AG04449 (cell line): Measurements from ENCODE around the gene SV2A.
"Not testable (repeated sequence)": the region's sequence is repeated elsewhere in the genome, so short reads cannot be mapped to it uniquely, and the experiment has no call there.

ENCODE experiments used
- CTCF ChIA-PET: fragments of 350-600 bp; formaldehyde crosslinking; extraction: SDS; loops from one replicate; lab custom pipeline; 2021; ENCODE audit warnings: antibody characterized with exemption; lab: Yijun Ruan, JAX
- POLR2A ChIA-PET: fragments of 400-600, 350-600 bp; formaldehyde crosslinking; extraction: SDS; loops from one replicate; lab custom pipeline; 2020; ENCODE audit warnings: antibody characterized with exemption, inconsistent platforms; lab: Yijun Ruan, JAX
- DNase-seq: peaks from one replicate; pipeline ENCODE4 v3.0.0-alpha.2; 2010; ENCODE audit warnings: low read depth, low spot score
- H3K4me3 ChIP-seq: 2 replicates; pipeline ENCODE4 v1.5.1; 2011; ENCODE audit warnings: low read depth, mild to moderate bottlenecking, control low read depth, low read length
- TF ChIP-seq, protein P1 (sequence below): IDR thresholded peaks from one replicate; pipeline ENCODE4 v1.5.1; 2011; ENCODE audit warnings: mild to moderate bottlenecking, moderate library complexity, low read length, control low read depth, inconsistent platforms; ENCODE audit not compliant: insufficient read depth; ENCODE audit errors: missing control alignments

The SV2A gene

DNA sequence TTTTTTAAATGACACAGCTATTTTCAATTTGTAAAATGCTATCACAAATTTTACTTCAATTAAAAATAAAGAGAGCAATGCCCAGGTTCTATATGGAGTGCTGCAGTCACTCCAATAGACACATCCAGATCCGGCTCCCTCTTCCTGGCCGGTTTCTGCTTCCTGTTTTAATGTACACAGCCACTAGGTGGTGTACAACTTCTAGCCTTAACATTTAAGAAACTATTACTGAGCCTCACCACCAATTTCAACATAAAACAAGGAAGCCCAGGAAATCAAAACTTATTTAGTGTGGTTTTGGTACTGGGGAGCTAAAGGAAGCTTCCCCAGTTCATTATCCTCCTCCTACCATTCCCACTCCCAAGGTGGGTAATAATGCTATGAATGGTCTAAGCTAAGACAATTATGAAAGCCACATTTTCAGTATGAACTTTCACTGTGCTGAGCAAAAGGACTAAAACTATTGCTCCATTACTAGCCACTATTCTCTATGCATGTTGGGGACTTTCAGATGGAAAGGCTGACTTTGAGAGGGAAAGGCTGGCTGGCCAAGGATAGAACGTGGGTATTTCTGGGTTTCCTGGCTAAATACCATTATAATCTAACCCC, 44.5 kb upstream of the SV2A start:
- DNase-seq, result peak; percentile 41
- TF ChIP-seq, protein P1, sequence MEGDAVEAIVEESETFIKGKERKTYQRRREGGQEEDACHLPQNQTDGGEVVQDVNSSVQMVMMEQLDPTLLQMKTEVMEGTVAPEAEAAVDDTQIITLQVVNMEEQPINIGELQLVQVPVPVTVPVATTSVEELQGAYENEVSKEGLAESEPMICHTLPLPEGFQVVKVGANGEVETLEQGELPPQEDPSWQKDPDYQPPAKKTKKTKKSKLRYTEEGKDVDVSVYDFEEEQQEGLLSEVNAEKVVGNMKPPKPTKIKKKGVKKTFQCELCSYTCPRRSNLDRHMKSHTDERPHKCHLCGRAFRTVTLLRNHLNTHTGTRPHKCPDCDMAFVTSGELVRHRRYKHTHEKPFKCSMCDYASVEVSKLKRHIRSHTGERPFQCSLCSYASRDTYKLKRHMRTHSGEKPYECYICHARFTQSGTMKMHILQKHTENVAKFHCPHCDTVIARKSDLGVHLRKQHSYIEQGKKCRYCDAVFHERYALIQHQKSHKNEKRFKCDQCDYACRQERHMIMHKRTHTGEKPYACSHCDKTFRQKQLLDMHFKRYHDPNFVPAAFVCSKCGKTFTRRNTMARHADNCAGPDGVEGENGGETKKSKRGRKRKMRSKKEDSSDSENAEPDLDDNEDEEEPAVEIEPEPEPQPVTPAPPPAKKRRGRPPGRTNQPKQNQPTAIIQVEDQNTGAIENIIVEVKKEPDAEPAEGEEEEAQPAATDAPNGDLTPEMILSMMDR, result peak; percentile 53
- POLR2A ChIA-PET, result interaction anchor here (0.6 kb wide), 1 partner anchor 87 kb away, joined by 3 read pairs; no protein-coding TSS in a partner anchor
- CTCF ChIA-PET, result interaction anchor here (0.6 to 3.2 kb wide), 57 partner anchors 9 to 329 kb away, joined by 3 to 55 read pairs (median 6); partner anchors contain the start of gene MTMR11
- no peak overlapping the region for H3K4me3 ChIP-seq

DNA sequence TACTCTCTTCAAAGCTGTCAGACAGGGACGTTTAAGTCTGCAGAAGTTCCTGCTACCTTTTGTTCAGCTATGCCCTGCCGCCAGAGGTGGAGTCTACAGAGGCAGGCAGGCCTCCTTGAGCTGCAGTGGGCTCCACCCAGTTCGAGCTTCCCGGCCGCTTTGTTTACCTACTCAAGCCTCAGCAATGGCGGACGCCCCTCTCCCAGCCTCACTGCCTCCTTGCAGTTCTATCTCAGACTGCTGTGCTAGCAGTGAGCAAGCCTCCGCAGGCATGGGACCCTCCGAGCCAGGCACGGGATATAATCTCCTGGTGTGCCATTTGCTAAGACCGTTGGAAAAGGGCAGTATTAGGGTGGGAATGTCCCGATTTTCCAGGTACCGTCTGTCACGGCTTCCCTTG, 39.9 kb upstream of the SV2A start:
- CTCF ChIA-PET, POLR2A ChIA-PET, H3K4me3 ChIP-seq, DNase-seq: not testable (repeated sequence)

DNA sequence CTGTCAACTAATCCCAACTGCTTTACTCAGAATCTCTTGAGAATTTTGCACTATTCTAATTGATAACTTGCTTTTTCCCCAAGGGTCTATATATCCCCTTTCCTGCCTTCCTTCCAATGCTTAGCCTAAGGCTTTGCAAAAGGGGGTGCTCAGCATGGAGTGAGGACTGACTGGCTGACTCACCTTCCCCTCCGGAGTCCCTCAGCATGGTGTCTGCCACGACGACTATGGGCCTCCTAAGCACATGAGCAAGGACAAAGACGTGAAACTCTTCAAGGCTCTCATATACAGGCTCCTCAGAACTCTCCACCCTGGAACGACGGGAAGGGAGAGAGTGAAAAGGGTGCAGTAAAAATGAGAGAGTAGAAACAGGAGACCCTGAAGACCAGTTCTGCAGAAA, 32.3 kb upstream of the SV2A start:
- ChIA-PET POLR2A (no interaction called here), CTCF (interaction anchor here (1.0 to 2.5 kb wide), 3 partner anchors 12 to 102 kb away, joined by 3 to 9 read pairs (median 3); no protein-coding TSS in a partner anchor)
- TF ChIP-seq, protein P1, result no peak
- DNase-seq, result no peak
- H3K4me3 ChIP-seq, result no peak overlapping the region

DNA sequence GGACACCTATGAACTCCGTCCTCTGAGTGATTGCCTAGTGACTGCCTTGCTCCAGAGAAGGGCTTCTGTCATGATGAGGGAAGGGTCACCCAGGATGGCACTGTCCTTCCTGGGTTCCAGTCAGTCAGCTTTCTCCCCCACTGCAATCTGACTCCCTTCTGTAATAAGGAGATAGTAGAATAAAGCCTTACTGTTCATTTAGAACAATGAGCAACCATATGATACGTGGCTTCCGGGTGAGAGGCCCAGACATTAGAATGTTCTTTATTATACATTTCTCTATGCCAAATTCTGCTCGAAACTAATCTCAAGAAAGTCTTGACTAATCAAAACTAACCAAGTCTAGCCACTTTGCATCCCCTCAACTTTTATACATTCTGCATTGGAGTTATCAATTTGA, 27.6 kb upstream of the SV2A start:
- CTCF ChIA-PET, result interaction anchor here (0.9 to 7.3 kb wide), 5 partner anchors 11 to 221 kb away, joined by 3 to 39 read pairs (median 3); a partner anchor contains a TSS
- H3K4me3 ChIP-seq, result no peak overlapping the region
- DNase-seq, result no peak
- TF ChIP-seq, protein P1, result no peak
- POLR2A ChIA-PET, result no interaction called here

DNA sequence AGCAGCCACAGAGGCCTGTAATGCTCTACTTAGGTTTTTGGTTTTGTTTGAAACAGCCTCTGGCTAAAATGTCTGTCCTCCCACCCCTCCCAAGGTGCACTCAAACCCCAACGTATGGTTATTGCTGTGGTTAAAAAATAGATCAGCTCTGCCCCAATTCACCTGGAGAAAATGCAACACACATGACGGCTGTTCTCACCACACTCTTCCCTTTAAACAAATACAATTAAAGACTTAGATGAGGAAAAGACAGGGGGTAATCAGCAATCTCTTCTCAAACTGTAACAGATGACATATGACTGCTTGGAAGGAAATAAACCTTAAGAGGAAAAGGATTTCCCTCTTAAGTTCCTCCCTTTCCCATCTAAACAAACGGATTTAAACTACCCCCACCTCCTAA, 25.2 kb upstream of the SV2A start:
- POLR2A ChIA-PET, result no interaction called here

DNA sequence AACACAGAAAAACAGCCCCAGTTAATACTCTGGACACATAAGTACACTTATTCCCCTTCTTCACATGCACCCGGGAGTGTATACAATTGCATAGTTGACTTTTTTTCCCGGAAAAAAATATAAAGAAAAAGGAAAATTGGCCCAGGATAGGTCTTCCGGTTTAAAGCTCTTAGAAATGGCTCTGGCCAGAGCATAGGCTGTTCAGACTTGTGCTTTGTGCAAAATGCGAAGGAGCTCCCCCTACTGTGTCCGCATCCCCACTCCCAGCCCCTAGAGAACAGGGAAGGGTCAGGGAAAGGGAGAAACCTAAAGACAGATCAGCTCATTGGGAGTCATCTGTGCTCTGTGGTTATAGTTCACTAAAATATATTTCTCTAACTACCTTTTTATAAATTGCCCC, 24.6 kb upstream of the SV2A start:
- H3K4me3 ChIP-seq, result no peak overlapping the region
- ChIA-PET POLR2A (interaction anchor here (0.7 kb wide), 1 partner anchor 56 kb away, joined by 3 read pairs; a partner anchor contains a TSS), CTCF (interaction anchor here (1.1 to 7.3 kb wide), 3 partner anchors 19 to 109 kb away, joined by 4 to 39 read pairs (median 5); a partner anchor contains a TSS)
- TF ChIP-seq, protein P1, result peak; percentile 19
- DNase-seq, result no peak

More for the DNA sequence above, 25.2 kb upstream of the SV2A start:
- TF ChIP-seq, protein P1, result no peak
- DNase-seq, result no peak
- H3K4me3 ChIP-seq, result no peak overlapping the region
- CTCF ChIA-PET, result interaction anchor here (1.1 to 7.3 kb wide), 3 partner anchors 19 to 108 kb away, joined by 4 to 39 read pairs (median 5); a partner anchor contains a TSS
